AML-193 (cell line): Measurements from ENCODE around the gene CLEC4G.
A peak's percentile ranks its signal among the peaks of the same experiment; 100 is the strongest.

Experiments used
- DNase-seq, 2 experiments: peaks; one replicate each; lab custom pipeline; 2025; lab: John Stamatoyannopoulos, UW

Gene CLEC4G

DNA sequence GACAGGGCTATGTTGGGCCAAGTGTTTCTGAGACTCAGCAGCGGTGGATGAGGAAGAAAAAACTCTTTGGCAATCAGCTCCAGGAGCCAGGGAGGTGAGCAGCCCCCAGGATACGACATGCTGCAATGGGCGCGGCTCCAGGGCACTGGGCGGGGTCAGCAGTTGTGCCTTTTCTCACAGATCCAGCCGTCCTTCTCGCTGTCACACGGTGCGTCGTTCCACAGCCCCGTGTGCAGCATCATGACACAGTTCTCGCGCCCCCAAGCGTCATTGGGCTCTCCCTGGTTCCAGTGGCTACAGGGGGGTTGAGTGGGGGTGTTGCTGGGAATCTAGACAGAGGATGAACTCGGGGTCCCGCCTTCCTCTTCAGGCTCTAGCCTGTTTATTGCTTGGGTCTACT is 2.7 kb downstream of the CLEC4G start:
- DNase-seq = no peak

DNA sequence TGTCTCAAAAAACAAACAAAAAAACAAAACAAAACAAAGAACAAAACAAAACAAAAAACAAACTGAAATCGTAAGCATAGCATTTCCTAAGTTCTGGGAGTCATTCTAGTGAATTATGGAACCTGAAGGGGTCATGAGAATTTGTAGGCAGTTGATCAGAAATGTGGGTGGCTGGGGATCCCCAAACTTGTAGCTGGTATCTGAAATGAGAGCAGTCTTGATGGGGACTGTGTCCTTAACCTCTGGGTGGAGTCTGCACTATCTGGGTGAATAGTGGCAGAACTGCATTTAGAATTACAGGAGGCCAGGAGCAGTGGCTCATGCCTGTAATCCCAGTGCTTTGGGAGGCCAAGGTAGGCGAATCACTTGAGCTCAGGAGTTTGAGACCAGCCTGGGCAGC is 6.1 kb downstream of the CLEC4G start:
- no peak for DNase-seq

DNA sequence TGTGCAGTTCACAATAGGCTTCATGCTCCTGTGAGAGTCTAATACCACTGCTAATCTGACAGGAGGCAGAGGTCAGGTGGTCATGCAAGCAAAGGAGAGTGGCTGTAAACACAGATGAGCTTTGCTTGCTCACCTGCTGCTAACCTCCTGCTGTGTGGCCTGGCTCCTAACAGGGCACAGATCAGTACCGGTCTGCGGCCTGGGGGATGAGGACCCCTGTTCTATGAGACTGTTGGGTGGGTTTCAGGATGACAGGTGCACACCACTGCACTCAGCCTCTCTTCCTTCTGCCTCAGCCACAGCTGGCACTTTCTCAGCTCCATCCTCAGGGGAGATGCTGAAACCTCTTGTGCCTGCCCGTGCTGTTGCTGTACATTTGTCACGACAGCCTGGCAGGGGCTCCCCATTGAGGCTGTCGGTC is 9.7 kb downstream of the CLEC4G start:
- DNase-seq = no peak

DNA sequence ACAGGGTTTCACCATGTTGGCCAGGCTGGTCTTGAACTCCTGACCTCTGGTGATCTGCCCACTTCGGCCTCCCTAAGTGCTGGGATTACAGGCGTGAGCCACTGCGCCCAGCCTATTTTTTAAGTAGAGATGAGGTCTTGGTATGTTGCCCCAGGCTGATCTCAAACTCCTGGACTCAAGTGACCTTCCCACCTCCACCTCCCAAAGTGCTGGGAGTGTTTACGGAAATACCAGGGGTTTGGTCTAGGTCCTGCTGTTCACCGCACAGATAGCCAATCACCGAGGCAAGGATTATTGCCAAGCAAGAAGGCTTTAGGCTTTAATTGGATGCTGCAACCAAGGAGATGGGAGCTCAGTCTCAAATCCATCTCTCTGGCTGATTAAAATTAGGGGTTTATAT is 11.6 kb downstream of the CLEC4G start:
- no peak for DNase-seq

DNA sequence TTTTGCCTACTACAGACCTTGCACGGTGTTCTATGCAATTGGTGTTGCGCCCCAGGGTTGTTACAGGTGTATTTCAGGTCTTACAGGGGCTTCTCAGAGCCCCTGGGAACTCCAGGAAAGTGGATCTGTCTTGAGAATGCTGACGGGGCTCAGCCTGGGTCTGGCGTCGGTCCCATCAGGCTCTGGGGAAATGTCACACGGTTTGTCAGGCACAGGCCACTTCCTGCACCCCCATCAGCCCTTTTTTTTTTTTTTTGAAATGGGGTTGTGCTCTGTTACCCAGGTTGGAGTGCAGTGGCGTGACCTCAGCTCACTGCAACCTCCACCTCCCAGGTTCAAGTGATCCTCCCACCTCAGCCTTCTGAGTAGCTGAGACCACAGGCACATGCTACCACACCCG is 13.2 kb downstream of the CLEC4G start:
- DNase-seq = no peak

DNA sequence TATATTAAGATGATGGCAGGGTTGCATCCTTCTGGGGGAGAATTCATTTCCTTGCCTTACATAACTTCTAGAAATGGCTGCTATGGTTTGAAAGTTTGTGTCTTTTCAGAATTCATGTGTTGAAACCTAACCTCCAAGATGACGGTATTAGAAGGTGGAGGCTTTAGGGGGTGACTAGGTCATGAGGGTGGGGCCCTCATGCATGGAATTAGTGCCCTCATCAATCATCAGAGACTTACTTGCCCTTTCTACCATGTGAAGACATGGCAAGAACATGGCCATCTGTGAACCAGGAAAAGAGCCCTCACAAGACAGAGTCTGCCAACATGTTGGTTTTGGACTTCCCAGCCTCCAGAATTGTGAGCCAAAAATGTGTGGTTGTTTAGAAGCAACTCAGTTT is 15.1 kb downstream of the CLEC4G start:
- DNase-seq = no peak

DNA sequence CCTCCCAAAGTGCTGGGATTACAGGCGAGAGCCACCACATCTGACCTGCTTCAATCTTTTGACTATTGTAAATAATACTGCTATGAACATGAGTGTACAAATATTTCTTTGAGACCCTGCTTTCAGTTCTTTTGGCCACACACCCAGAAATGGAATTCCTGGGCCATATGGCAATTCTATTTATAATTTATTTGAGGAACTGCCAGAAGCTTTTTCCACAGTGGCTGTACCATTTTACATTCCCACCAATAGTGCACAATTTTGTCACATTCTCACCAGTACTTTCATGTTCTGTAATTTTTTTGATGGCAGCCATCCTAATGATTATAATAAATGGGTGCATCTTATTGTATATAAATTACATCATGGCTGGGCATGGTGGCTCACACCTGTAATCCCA is 16.2 kb downstream of the CLEC4G start:
- DNase-seq = no peak

DNA sequence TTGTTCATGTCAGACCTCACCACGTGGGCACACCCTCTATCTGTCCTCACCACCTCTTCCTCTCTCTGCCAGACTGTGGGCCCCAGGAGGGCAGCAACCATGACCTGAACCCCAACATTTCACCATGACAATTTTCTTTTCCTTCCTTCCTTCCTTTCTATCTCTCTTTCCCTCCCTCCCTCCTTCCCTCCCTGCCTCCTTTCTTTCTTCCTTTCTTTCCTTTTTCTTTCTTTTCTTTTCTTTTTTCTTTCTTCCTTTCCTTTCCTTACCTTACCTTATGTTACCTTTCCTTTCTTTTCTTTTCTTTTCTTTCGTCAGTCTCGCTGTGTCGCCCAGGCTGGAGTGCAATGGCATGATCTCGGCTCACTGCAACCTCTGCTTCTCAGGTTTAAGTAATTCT is 21.3 kb downstream of the CLEC4G start:
- DNase-seq = no peak

DNA sequence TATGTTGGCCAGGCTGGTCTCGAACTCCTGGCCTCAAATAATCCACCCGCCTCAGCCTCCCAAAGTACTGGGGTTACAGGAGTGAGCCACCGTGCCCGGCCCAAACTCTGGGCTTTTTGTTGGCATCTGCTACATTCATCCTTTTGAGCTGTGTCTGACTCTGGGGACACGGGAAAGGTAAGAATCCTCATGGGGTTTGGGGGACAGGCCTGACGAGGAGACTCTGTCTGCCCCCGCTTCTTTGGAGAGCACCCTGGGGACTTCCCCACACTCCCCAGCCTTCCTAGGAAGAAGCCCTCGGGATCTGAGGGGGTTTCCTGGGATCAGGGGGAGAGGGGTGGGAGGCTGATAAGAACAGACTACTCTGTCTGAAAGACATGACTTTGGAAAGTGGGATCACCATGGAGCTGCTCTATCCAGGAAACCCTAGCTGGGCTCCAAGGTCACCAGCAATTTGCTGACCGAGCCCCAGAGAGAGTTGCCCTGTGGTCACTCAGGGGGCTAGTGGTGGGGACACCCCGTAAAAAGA is 21.9 kb downstream of the CLEC4G start:
- no peak for DNase-seq

DNA sequence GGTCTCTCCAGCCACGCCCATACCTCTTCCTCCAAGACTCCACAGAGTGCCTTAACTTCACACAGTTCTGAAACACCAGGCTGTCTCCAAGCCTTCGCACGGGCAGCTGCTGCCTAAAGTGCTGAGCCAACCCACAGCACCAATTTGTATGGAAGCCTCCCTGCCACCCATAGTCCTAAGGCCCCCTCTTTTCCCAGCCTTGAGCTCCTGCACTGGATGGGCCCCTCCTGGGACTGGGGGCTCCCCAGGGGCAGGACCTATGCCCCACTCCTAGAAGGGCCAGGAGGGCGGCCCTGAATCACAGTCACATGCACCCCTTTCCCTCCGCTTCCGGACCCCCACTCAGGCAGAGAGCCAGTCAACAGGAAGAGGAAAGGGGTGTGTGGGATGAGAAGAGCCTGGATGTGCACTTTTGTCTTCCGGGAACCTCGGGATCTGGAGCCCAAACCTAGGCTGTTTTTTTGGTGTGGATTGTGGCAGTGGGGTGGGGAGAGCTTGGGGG is 24.9 kb downstream of the CLEC4G start:
- DNase-seq = no peak

DNA sequence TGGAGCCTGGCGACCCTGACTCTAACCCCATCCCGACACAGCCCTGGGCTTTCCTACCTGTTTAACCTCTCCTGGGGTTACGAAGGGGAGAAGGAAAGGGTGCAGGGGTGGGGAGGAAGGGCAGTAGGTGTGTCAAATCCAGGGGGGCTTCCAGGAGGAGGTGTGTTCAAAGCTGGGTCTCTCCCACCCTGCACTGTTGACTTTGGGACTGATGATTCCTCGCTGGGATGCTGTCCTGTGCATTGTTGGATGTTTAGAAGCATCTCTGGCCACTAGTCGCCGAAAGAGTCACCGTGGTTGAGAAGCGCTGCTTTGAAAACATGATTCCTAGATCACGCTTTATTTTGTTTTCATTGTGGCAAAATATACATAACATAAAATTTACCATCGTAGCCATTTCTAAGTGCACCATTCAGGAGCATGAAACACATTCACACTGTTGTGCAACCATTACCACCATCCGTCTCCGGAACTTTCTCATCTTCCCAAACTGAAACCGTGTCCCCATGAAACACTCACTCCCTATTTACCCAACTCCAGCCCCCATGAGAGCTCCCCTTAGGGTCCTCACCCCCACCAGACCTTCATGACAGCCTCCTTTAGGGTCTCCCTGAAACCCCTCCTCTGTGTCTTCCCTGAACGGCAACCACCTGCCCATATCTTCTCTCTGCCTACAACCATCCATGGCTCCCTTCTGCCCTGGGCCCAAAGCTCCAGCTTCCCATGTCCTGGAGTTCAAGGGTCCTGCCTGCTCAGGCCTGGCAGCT is 25.5 kb downstream of the CLEC4G start:
- no peak for DNase-seq

DNA sequence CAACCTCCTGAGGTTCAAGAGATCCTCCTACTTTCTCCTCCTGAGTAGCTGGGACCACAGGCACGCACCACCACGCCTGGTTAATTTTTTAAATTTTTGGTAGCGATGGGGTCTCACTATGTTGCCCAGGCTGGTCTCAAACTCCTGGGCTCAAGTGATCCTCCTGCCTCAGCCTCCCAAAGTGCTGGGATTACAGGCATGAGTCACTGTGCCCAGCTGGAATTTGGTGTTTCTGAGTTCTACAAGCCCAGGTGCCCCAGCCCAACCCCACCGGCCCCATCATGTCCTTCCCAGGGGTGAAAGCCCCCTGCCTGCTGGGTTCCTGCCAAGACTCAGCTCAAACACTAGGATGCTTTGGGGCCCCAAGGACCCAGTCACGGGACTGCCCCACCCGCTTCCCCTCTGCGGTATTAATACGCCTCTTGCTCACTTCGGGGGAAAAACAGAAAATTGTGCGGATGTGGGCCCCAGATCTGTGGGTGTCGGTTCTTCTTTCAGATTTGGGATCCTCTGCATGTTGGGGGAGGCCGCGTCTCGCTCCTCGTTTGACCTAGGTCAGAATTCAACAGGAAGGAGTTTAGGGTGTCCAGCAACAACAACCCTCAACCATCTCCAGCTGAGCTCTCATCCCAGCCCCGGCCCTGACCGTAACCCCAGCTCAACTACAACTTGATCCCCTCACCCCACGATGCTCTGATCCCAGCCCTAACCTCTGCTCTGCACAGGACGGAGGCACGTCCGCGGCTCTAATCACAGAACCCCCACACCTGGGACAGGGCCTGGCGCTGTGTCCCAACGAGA is 26.3 kb downstream of the CLEC4G start:
- DNase-seq = peak in 1 of 2 experiments; percentile 8

DNA sequence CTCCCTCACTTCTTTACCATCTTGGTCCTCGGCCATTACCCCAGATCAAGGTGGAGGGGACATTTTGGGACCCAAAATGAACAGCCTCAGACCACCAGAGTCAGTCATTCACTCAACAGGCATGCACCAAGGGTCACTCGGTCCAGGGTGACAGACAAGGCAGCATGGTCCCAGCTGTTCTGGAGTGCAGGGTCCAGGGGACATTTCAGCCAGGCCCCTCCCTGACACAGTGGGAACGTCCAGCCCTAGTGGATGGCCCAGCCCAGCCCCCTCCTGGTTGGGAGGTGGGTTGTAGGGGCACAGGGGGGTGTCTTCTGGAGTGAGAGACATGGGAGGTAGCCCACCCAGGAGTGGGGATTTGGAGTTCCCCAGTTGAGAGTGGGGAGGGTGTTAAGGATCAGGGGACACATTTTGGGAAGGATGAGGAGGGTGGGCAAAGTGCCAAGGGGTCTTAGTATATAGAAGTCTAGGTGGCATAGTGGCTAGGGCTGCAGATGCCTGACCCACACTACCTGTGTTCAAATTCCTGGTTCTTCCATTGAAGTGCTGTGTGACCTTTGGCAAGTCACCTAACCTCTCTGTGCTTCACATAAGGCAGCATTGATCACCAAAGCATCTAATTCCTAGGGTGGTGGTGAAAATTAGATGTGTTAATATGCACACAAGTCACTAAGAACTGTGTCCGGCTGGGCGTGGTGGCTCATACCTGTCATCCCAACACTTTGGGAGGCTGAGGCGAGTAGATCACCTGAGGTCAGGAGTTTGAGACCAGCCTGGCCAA is 27.4 kb downstream of the CLEC4G start:
- DNase-seq = no peak

DNA sequence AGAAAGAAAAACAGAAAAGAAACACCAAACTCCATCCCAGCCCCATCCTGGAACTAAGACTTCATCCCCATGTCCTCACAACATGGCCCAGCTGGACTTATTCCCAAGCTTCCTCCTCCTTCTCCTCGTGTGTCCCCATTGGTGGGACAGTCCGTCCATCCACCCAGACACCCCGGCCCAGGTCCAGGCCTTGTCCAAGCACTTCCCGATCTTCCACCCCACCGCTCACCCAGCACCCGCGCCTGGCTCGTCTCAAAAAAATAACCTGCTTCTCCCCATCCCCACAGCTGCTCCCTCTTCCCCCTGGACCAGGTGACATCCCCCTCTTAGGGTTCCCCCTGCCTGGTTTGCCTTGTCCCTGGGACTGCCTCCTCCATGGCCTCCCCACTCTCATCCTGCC is 28.6 kb downstream of the CLEC4G start:
- DNase-seq = no peak

DNA sequence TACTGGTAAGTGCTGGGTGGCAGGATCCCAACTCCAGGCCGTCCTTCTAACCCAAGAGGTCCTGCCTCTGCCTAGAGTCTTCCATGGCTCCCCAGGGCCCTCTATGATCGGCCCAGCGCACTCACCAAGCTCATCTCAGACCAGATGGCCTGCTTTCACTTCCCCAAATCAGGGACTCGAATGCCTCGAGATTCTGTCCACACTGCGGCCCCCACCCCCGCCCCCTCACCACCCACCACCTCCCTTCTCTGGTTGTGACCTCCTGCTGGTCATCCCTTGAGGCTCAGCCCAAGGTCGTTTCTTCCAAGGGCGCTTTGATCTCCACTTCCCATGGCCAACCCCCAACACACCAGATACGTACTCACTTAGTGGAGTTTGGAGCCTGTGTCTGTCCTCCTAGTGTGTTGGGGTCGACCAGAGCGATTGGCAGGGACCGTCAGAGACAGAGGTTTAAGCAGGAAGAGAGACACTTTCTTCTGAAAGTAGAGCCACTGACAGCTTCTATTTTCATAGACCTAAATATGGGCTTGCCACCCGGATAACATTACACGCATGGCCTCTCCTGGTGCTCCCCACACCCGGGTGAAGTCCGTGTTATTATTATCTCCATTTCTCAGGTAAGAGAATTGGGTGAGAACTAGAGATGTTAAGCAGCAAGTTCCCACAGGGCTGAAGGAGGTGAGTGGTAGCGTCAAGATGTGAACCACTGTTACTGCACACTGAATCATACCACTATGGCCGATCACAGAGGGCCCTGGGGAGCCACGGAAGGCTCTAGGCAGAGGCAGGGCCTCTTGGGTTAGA is 30.1 kb downstream of the CLEC4G start, which contains the start of gene FCER2:
FCER2 (minus strand) TSS at position 478 of the 804 bp plus-strand sequence. CDS start 2,371 bp downstream, outside the sequence.
- no peak for DNase-seq

DNA sequence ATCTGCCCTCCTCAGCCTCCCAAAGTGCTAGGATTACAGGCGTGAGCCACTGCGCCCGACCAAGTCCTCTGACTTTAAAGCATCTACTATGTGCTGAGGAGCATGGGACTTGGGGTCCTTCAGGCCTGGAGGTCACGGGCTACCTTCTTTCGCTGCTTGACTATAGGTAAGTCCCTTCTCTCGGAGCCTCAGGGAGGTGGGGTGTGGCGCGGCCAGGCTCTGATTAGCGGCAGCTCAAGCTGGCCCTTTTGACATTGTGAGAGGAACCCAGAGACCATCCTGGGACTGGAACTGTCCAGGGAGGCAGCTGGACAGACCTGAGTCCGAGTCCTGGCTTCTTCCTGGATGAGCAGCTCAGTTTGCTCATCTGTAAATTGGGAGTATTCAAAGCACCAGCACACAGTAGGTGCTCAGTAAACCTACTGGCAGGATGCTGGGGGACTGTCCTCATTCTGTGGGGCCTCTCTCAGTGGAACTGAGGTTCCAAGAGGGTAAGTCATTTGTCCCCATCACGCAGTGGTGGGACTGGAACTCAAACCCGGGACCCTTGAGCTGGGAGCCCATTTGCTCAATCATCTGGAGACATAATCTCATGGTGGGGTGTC is 30.8 kb downstream of the CLEC4G start:
- no peak for DNase-seq

DNA sequence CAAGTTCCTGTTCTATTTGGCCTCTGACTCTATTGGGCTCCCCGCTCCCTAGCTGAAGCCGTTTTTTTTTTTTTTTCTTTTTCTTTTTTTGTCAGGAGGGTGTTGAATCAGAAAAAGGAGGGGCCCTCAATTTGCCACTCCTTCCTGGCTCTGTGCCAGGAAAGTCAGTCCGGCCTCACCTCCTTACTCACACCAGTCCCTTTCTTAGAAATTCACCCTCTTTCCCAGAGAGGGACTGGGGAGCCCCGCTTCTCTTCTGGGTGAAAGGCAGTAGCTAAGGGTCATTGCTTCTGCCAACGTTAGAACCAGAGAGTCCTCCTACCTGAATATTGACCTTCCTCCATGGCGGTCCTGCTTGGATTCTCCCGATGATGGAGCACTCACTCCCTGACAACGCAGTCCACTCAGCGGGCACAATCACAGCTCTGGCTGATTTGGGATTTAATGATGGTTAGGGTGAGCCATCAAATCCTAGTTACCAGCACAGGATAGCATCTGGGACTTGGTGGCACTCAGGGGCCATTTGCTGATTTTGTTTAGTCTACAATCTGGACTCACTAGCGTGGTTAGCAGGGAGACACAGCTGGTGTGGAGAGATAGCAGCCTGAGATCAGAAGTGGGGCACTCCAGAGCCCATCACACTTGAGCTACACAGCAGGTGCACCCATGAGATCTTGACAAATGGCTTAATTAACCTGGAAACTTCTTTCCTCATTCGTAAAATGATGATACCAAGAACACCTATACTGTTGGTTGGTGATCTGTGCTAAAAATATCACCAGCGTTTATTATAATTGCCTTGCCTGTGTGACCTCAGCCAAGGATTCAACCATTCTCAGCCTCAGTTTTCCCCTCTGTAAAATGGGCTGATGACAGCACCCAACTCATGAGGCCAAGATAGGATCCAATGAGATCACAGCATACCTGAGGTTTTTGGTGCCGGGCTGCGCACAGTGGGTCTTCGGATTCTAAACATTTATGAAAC is 32.2 kb downstream of the CLEC4G start:
- DNase-seq = no peak

DNA sequence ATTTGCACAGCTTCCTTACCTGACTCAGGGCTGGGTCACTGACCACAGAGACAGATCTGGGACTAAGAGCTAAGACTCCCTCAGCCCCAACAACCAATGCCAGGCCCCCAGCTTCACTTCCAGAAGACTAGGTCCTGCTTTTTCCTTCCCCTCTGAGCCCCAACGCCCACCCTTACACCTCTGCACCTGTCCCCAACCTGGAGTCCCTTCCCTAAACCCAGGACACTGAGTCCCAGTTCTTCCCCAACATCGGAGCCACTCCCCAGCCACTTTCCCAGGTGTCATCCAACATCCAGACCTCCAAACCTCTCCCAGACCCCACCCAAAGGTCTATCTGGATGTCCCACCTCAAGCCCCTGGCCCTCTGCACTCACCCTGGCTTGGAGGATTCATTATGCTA is 32.9 kb downstream of the CLEC4G start:
- DNase-seq = no peak

DNA sequence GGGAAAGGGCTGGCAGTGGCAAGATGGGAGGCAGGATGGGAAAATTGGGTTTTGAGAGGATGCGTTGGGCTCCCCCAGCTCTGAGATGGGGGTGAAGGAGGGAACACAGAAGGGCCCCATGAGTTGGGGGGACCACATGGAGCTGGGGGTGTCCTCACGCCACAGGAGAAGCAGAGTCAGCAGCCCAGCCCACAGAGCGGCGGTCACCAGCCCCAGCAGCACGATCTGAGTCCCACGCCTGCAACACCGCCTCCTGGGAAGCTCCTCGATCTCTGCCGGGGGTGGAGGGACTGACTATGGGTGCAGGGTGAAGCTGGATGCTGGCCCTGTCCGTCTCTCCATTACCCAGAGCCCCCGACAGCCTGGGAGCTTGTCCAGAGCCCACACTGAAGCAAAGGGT is 33.3 kb downstream of the CLEC4G start:
- no peak for DNase-seq
